ENCODE data around the gene MS4A10. TPM values are rescaled to one million over a fixed set of nuclear protein-coding genes. Genes with fewer than 3 reads are reported as not detected.

Gene MS4A10
- total and polyA plus RNA-seq, 2 donors (not counting 1 experiment from before 2014, with no cell fraction given): not detected

DNA sequence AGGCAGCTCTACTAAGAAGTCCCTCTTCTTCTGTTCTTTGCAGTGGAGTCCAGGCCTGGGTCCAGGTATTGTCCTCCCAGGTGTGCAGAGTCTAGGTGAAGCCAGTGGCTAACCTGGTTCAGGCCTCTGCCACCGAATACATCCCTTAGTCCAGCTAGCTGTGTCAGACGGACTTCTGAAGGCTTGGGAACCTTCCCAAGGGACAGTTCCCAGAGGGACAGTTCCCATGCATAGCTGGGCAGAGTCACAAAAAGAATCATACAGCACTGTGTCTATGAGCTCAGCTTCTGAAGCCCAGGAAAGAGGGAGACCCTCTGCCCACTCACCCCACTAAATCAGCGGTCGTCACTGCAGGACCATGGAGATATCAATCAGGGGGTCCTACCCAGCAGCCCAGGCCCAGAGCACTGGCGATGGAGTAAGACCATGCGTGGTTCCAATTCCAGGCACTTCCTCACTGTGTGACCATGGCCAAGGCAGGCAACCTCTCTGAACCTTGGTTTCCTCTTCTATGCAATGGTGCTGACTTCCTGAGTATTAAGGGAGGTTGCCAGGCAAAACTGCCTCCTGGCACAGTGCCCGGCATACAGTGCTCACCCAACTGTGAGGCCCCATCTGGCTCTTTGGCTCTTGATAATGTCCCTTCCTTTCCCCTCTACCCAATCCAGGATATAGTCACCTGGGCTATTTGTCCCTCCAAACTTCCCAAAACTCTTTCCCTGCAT is 3.4 kb downstream of the MS4A10 start:
- ATAC-seq (ENCODE audit: low read depth) (no peak), DNase-seq (no peak)
- Histone ChIP-seq H3K36me3 (replicated peaks in 1 of 2; ENCODE audit: control extremely low read depth in 1 of 2, control insufficient read depth in 1 of 2, extremely low read depth in 1 of 2, insufficient read depth in 2 of 2, low read length in 1 of 2) (no peaks in the 10 kb centered on the region), H3K27me3 (replicated peaks in 1 of 4; ENCODE audit: control extremely low read depth in 1 of 4, control insufficient read depth in 3 of 4, insufficient read depth in 4 of 4, low read length in 3 of 4) (no peaks in the 10 kb centered on the region), H3K79me2 (ENCODE audit: control insufficient read depth, insufficient read depth, low read length) (no peaks in the 10 kb centered on the region), H2AFZ (ENCODE audit: insufficient read depth, low read depth, low read length, poor library complexity, severe bottlenecking) (no peak overlapping the region), H4K20me1 (ENCODE audit: control insufficient read depth, insufficient read depth, low read length, poor library complexity, severe bottlenecking) (no peaks in the 10 kb centered on the region), H3K4me1 (ENCODE audit: control insufficient read depth in 2 of 2, insufficient read depth in 2 of 2, low read length in 2 of 2) (no peaks in the 10 kb centered on the region), H3K9ac (ENCODE audit: low read length) (no peak overlapping the region), H3K9me3 (ENCODE audit: control extremely low read depth in 1 of 3, control insufficient read depth in 2 of 3, insufficient read depth in 1 of 3, low read length in 2 of 3) (no peaks in the 10 kb centered on the region), H3K4me2 (replicated peaks; ENCODE audit: low read depth, low read length, poor library complexity, severe bottlenecking) (no peak overlapping the region), H3K4me3 (ENCODE audit: control extremely low read depth in 1 of 5, extremely low read depth in 1 of 5, insufficient read depth in 1 of 5, low read depth in 2 of 5, low read length in 4 of 5) (no peak overlapping the region), H3K27ac (ENCODE audit: low read length in 2 of 2) (no peak overlapping the region)
- ChIA-PET CTCF (no interaction called here), POLR2A (no interaction called here)
- TF ChIP-seq, protein P1, sequence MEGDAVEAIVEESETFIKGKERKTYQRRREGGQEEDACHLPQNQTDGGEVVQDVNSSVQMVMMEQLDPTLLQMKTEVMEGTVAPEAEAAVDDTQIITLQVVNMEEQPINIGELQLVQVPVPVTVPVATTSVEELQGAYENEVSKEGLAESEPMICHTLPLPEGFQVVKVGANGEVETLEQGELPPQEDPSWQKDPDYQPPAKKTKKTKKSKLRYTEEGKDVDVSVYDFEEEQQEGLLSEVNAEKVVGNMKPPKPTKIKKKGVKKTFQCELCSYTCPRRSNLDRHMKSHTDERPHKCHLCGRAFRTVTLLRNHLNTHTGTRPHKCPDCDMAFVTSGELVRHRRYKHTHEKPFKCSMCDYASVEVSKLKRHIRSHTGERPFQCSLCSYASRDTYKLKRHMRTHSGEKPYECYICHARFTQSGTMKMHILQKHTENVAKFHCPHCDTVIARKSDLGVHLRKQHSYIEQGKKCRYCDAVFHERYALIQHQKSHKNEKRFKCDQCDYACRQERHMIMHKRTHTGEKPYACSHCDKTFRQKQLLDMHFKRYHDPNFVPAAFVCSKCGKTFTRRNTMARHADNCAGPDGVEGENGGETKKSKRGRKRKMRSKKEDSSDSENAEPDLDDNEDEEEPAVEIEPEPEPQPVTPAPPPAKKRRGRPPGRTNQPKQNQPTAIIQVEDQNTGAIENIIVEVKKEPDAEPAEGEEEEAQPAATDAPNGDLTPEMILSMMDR (IDR thresholded peaks at IDR 0.05): no peak
- no peak for TF ChIP-seq EZH2 (IDR thresholded peaks at IDR 0.05; ENCODE audit: borderline replicate concordance, insufficient read depth, low read depth, low read length, poor library complexity, severe bottlenecking)
- Mint-ChIP-seq H3K27ac (no peak overlapping the region), H3K4me1 (no peaks in the 10 kb centered on the region), H3K9me3 (ENCODE audit: insufficient read depth) (no peaks in the 10 kb centered on the region), H3K27me3 (no peaks in the 10 kb centered on the region), H3K4me3 (no peak overlapping the region)
- WGBS (ENCODE audit: insufficient coverage): 96% methylated on average over 6 of the region's 7 CpGs
- intact Hi-C loops (cut with micrococcal nuclease): no loop called here

DNA sequence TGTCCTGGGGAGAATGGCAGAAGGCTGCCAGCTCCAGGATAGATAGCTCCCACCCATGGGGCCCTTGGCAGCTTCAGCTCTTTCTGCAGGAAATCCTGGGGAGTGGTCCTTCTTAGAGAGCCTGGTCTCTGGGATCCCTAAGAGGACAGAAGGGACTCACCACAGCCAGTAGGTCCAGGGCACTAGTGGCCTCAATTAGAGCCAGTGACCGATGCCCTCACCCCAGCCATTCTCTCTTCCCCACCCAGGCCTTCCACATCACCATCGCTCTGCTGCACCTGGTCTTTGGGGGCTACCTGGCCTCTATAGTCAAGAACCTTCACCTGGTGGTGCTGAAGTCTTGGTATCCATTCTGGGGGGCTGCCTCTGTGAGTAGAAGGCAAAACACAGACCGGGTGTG is 5.6 kb downstream of the MS4A10 start:
- ATAC-seq (ENCODE audit: low read depth) (no peak), DNase-seq (no peak)
- WGBS (ENCODE audit: insufficient coverage): 78% methylated on average over 1 of the region's 3 CpGs
- Histone ChIP-seq H3K9ac (ENCODE audit: low read length) (no peak overlapping the region), H3K9me3 (ENCODE audit: control extremely low read depth in 1 of 3, control insufficient read depth in 2 of 3, insufficient read depth in 1 of 3, low read length in 2 of 3) (no peaks in the 10 kb centered on the region), H4K20me1 (ENCODE audit: control insufficient read depth, insufficient read depth, low read length, poor library complexity, severe bottlenecking) (no peaks in the 10 kb centered on the region), H3K4me1 (ENCODE audit: control insufficient read depth in 2 of 2, insufficient read depth in 2 of 2, low read length in 2 of 2) (no peaks in the 10 kb centered on the region), H3K79me2 (ENCODE audit: control insufficient read depth, insufficient read depth, low read length) (no peaks in the 10 kb centered on the region), H3K4me2 (replicated peaks; ENCODE audit: low read depth, low read length, poor library complexity, severe bottlenecking) (no peak overlapping the region), H3K27ac (ENCODE audit: low read length in 2 of 2) (no peak overlapping the region), H3K36me3 (replicated peaks in 1 of 2; ENCODE audit: control extremely low read depth in 1 of 2, control insufficient read depth in 1 of 2, extremely low read depth in 1 of 2, insufficient read depth in 2 of 2, low read length in 1 of 2) (no peaks in the 10 kb centered on the region), H3K27me3 (replicated peaks in 1 of 4; ENCODE audit: control extremely low read depth in 1 of 4, control insufficient read depth in 3 of 4, insufficient read depth in 4 of 4, low read length in 3 of 4) (no peaks in the 10 kb centered on the region), H2AFZ (ENCODE audit: insufficient read depth, low read depth, low read length, poor library complexity, severe bottlenecking) (no peak overlapping the region), H3K4me3 (ENCODE audit: control extremely low read depth in 1 of 5, extremely low read depth in 1 of 5, insufficient read depth in 1 of 5, low read depth in 2 of 5, low read length in 4 of 5) (no peak overlapping the region)
- CTCF ChIA-PET: interaction anchor here (0.7 to 1.6 kb wide), 3 partner anchors 11 to 28 kb away, joined by 3 to 6 read pairs (median 4); no protein-coding TSS in a partner anchor
- Mint-ChIP-seq H3K9me3 (ENCODE audit: insufficient read depth) (no peaks in the 10 kb centered on the region), H3K27me3 (no peaks in the 10 kb centered on the region), H3K4me1 (no peaks in the 10 kb centered on the region), H3K4me3 (no peak overlapping the region), H3K27ac (no peak overlapping the region)
- POLR2A ChIA-PET: no interaction called here
- no peak for TF ChIP-seq EZH2 (IDR thresholded peaks at IDR 0.05; ENCODE audit: borderline replicate concordance, insufficient read depth, low read depth, low read length, poor library complexity, severe bottlenecking)
- TF ChIP-seq, protein P1 (IDR thresholded peaks at IDR 0.05): no peak
- intact Hi-C loops (cut with micrococcal nuclease): no loop called here

Measured in B cell (primary cell).